ENCODE results near the gene FAHD1.

- no peak for TF ChIP-seq CTCF (IDR thresholded peaks at IDR 0.05)
- no peak for TF ChIP-seq POLR2A (IDR thresholded peaks at IDR 0.05)
Observed at GRCh38 chr16:1832838-1833454, 5.9 kb downstream of the FAHD1 start.
